Measurements from ENCODE around the gene RPL18.

RPL18 gene

DNA sequence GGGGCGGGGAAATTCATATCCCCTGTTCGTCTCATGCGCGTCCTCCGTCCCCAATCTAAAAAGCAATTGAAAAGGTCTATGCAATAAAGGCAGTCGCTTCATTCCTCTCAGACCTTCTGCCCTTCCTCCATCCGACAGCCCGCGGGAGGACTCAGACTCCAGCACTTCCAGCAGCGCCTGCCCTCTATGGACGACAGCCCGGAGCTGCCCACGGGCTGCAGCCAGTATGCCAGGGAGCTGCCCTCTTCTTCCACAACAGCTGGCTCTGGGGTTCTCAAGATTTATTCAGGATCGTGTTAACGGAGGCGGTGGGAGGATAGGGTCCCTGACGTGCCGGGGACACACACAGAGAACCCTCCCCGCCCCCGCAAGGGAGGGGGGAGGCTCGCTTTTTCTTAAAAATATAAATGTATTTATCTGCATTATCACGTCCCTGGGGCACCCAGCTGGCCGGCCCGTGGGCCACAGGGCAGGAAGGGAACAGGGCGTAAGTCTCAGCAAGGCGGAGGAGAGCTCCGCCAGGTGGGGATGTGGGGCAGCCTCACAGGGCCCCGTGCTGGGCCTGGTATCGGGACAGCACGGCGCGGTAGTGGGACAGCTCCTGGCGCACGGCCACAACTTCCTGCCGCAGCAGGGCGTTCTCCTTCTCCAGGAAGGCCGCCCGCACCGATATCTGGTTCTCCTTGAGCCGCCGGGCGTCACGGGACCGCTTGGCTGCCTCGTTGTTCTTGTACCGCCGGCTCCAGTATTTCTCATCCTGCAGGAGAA, 11.5 kb upstream of the RPL18 start:
- DNase-seq (ENCODE audit: low read depth), result no peak

DNA sequence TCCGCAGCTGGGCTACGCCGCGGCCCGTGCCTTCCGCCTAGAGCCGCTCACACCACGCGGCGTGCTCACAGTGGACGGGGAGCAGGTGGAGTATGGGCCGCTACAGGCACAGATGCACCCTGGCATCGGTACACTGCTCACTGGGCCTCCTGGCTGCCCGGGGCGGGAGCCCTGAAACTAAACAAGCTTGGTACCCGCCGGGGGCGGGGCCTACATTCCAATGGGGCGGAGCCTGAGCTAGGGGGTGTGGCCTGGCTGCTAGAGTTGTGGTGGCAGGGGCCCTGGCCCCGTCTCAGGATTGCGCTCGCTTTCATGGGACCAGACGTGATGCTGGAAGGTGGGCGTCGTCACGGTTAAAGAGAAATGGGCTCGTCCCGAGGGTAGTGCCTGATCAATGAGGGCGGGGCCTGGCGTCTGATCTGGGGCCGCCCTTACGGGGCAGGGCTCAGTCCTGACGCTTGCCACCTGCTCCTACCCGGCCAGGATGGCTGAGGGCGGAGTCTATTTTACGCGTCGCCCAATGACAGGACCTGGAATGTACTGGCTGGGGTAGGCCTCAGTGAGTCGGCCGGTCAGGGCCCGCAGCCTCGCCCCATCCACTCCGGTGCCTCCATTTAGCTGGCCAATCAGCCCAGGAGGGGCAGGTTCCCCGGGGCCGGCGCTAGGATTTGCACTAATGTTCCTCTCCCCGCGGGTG, 10.8 kb upstream of the RPL18 start:
- no peak for DNase-seq (ENCODE audit: low read depth)

DNA sequence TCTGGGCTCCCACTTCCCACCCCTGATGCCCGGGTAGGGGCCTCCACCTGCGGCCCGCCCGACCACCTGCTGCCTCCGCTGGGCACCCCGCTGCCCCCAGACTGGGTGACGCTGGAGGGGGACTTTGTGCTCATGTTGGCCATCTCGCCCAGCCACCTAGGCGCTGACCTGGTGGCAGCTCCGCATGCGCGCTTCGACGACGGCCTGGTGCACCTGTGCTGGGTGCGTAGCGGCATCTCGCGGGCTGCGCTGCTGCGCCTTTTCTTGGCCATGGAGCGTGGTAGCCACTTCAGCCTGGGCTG, 10.3 kb upstream of the RPL18 start:
- no peak for DNase-seq (ENCODE audit: low read depth)

DNA sequence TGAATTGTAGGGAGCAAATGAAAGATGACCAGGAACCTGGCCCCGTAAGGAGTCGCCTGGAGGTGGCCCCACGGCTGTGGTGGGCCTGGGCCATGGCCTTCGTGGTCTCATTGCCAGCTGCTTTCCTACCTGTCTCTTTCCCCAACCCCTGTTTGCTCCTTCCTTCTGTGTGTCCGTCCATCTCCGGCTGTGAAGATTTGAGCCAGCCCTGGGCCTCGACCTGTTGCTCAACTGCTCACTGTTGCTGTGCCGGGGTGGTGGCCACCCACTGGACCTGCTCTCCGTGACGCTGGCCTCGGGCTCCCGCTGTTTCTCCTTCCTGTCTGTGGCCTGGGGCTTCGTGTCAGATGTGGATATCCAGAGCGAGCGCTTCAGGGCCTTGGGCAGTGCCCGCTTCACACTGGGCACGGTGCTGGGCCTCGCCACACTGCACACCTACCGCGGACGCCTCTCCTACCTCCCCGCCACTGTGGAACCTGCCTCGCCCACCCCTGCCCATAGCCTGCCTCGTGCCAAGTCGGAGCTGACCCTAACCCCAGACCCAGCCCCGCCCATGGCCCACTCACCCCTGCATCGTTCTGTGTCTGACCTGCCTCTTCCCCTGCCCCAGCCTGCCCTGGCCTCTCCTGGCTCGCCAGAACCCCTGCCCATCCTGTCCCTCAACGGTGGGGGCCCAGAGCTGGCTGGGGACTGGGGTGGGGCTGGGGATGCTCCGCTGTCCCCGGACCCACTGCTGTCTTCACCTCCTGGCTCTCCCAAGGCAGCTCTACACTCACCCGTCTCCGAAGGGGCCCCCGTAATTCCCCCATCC, 9.7 kb upstream of the RPL18 start:
- DNase-seq (ENCODE audit: low read depth), result no peak

DNA sequence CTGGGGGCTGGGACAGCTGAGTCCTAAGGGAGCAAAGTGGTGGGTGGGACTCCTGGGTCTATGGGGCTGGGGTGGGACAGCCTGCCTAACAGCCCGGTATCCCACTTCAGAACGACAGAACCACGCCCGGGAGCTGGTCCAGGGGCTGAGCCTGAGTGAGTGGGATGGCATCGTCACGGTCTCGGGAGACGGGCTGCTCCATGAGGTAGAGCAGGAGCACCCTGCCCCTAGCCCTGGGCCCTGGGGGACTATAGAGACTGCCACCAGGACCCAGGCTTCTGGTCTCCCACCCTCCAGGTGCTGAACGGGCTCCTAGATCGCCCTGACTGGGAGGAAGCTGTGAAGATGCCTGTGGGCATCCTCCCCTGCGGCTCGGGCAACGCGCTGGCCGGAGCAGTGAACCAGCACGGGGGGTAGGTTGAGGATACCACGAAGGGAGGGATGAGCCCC, 8.9 kb upstream of the RPL18 start:
- DNase-seq (ENCODE audit: low read depth), result no peak

DNA sequence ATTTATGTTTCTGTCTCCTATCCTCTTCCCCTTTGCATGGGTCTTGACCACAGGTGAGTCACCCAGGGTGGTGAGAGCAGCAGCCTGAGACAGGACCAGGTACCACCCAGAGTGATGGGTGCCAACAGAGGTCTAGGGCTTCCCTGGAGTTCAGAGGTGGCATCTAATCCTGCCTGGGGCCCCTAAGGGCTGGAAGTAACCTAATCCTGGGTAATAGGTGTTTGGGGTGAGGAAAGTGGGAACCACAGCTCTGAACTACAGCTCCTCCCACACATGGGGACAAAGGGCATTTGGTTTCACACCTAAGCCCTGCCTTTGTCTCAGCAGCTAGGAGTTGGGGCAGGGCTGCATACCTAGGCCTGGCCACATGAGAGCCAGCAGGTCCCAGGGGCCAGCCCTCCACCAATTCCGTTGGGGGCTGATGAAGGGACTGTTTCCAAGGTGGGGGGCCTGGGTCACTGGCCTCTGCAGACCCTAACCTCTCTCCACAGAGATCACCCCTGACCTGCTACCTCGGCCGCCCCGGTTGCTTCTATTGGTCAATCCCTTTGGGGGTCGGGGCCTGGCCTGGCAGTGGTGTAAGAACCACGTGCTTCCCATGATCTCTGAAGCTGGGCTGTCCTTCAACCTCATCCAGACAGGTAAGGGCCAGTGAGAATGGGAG, 8.4 kb upstream of the RPL18 start:
- no peak for DNase-seq (ENCODE audit: low read depth)

DNA sequence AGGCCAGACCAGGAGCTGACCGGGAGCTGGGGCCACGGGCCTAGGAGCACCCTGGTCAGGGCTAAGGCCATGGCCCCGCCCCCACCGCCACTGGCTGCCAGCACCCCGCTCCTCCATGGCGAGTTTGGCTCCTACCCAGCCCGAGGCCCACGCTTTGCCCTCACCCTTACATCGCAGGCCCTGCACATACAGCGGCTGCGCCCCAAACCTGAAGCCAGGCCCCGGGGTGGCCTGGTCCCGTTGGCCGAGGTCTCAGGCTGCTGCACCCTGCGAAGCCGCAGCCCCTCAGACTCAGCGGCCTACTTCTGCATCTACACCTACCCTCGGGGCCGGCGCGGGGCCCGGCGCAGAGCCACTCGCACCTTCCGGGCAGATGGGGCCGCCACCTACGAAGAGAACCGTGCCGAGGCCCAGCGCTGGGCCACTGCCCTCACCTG, 6.9 kb upstream of the RPL18 start:
- DNase-seq (ENCODE audit: low read depth), result no peak

DNA sequence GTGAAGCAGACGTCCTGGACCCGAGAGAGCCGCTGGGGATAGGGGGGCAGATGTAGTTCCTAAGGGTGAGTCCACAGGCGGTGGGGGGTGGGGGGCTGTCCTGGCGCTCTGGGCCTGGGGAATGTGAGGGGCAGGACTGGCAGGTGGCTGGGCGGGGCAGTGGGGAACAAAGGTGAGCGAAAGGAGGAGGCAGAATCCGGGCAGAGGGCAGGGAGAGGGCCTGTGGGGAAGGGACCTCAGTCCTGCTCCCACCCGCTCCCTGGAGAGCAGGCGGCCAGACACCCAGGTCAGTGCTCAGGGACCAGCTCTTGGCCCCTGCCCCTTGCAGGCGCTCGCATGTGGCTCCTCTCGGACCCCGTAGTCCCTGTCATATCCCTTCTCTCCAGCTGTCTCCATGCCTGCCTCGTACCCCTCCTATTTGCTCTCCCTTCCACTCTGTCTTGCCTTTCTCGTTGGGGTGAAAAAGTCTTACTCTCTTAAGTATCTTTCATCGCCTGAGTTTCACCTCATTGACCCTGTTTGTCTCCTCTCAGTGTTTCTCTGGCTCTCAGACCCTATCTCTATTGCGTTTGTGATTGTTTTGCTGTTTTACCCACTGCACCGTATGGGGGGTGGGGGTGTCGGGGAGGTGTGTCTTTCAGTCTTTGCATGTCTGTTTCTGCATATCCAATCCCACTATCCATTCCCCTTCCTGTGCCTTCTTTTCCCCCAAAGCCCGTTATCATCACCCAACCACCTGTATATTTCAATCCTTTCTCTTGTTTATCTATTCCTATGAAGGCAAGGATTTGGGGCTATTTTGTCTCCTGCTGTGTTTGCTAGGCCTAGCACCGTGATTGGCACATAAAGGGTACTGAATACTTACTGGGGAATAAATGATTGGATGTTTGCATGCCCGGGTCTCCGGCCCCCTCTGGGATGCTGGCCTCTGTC, 6.1 kb upstream of the RPL18 start:
- no peak for DNase-seq (ENCODE audit: low read depth)

DNA sequence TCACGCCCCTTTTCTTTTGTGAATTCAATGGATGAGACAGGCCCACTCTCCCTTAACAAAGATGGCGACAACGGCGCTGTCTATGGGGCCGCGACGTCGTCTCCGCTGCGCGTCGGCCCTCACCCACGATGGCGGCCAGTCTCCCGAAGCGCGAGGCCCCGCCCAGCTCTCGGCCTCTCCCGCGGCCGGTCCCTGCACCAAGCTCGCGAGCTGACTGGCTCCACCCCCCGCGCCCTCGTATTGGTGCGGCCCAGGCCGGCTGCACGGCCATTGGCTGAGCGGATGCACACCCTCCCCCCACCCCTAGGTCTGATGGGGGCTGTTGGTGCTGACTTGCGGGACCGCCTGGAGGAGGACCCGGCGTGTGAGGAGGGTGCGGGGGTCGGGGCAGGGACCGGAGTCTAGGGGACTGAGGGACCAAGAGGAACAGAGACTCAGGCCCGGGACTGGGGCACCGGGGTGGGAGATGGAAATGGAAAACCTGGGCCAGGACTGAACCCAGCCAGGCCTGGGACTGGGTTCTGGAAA, 5.2 kb upstream of the RPL18 start:
- peak; percentile 94 for DNase-seq (ENCODE audit: low read depth)

DNA sequence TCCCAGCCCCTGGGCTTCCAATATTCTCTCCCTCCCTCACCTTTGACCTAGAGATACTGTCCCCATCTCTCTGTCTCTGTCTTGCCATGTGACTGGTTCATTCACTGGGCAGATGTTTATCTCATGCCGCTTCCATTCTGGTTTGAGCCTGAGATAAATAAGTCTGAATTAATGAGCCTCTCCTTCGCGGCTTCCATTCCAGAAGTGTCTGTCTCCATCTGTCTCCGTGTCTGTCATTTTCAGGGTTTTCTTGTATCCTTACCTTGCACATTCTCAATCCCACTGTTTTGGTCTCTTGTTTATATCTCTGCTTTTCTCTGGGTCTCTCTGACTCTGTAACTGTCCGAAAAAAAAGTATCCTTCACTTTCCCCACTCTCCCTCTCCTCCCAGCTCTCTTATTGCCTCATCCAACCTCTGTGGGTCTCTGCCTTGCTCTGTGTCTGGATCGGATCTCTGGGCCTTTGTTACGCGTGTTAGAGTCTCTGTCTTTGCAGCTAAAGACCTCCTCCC, 4.6 kb upstream of the RPL18 start:
- no peak for DNase-seq (ENCODE audit: low read depth)

DNA sequence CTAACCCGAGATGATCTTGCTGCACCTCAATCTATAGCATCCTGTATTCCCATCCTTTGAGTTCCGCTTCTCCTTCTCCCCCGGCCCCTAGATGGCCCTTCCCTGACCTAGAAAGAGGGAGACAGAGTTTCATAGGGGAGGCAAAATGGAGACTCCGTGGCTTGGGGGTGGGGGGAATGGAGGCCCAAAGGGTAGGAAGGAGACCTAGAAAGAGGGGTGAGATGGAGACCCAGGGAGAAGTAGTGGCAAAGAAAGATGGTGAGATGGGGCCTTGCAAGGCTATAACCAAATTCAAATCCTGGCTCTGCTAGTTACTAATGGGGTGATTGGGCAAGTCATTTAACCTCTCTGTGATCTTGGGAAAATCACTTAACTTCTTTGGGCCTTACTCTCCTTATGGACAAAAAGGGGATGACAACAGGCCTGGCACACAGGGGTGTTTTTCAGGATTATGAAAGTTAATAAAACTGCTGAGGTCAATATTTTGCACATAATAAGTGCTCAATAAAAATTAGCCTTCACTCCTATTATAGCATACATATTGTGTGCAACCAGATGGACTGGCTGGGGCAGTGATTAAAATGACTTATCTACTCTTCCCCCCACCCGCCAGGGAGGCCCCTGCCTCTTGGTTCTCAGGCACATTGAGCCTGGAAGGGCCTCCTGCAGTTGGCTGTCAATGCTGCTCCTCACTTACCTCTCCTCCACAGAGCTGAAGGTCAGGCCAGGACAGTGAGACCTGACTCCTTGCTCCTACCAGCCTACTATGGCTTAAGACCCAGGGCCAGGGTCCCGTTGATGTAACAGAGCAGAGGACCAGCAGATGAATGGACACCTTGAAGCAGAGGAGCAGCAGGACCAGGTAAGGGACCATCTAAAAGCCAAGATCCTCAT, 961 bp upstream of the RPL18 start:
- no peak for DNase-seq (ENCODE audit: low read depth)

DNA sequence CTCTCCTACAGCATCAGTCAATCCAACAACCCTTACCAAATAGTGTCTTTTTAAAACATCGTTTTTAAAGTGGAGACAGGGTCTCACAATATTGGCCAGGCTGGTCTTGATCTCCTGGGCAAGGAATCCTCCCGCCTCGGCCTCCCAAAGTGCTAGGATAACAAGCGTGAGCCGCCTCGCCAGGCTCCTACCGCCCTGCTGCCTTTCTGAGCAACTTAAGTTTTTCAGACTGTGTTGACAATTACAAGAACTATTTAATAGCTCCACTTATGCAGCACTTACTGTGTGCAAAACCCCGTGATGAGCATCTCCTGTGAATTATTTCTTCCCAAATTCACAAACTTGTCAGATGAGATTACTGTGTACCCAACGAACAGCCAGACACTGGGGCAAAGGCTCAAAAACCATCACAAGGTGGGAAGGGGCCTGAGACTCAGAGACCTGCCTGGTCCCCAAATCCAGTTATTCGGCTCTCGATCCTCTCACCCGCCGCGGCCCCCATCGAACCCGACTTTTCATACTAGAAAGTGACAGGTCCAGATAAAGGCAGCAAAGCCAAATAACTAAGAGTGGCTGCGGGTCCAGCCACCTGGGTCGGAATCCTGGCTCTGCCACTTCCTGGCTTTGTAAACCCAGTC, 581 bp downstream of the RPL18 start:
- no peak for DNase-seq (ENCODE audit: low read depth)

DNA sequence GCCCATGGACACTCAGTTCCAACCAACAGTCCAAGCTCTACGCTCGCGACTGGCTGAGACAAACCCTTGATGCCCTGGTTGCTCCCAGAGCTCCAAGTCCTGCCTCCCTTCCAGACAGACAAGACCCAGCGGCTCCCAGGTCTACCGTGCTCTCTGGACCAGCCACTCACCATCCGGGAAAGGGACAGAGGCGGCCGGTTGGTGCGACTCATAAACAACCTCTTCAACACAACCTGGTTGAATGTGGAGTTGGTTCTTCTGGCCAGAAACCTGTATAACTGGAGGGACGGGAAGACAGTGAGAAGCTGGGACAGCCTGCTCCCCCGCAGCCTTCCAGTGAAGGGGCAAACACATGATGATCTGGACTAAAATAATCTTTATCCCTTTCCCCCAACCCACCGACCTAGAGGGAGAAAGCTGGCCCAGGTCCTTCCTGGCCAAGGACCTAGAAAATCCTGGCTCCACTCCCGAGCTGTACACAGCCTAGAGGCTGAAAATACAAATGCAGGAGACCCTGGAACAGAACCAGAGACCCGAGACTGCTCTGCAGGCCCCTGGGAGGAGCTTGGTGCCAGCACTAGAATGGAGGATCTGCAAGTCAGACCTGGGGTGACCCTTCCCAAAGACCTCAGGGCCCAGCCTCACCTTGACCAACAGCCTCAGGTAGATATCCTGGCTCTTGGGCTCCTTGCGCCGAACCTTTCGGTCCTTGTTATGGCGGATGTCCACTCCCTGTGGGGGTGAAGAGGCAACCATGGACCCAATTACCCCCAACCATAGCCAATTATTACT, 1.6 kb downstream of the RPL18 start:
- DNase-seq (ENCODE audit: low read depth), result no peak

DNA sequence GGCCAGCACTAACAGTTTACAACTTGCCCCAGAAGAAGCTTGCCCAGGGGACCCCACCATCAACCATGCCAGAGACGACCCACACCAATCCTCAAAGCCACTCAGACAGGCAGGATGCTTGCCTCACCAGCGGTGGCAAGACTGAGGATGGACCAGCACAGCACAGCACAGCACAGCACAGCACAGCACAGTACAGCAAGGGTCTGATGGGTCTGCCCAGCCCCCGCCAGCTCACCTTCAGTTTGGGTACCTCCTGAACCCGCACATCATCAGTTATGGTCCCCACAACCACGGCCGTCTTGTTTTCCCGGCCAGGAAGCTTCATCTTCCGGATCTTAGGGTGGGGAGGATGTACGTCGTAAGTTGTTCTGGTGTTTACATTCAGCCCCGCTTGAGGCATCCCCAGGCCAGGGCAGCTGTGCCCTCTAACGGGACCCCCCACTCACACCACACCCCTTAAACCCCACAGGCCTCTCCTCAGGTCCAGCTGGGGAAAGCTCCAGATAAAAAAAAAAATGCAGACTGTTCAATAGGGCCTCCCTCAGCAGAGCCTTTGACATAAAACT, 2.4 kb downstream of the RPL18 start:
- DNase-seq (ENCODE audit: low read depth), result no peak

DNA sequence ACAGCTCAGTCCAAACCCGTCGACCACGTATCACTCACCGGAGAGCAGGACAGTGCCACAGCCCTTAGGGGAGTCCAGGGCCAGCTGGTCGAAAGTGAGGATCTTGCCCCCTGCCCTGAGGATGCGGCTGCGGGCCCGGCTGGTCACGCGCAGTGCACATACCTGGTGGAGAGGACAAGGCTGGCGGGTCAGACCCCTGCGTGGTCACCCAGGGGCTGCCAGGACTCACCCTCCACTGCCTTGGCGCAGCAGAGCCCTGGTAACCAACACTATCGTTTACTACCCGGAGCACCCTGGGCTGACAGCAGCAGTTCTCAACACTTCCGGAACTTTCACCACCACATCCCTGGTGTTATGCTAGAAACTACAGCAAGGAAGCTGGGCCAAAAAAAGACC, 2.9 kb downstream of the RPL18 start:
- DNase-seq (ENCODE audit: low read depth), result no peak

DNA sequence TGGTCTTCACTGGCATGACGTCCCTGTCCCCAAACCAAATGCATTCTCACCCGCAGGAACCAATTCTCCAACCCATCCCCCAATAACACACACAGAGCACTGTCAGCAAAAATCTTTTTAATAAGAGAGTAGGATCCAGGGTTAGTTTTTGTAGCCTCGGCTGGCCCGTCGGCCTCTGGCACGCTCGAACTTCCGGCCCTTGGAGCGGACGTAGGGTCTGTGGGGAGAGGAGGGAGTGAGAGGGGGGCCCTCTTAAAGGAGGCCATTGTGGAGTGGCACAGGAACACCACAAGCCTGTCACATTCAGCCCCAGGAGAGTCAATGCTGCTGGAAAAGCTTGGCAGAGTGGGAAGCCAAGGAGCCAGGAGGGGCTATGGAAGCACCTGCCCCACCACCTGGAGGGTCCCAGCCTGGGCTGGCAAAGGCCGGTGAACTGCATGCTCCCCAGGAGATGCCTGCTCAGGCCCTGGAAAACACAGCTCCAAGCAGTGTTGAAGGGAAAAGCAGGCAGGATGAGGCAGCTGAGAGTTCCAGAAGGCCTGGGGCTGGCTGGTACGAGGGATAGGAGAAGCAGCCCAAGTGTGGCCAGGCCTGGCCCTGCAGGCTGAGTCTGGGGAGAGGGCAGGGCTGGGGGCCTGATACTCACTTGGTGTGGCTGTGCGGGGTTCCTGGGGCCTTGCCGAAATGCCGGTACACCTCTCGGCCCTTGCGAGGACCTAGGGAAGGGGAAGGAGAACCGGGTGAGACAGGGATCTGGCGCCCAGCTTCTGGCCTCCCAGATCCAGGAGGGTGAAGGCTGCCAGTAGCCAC, 3.5 kb downstream of the RPL18 start:
- DNase-seq (ENCODE audit: low read depth), result no peak

Data from activated T-cell treated with anti-CD3 and anti-CD28 coated beads for 1 hour (primary cell).